ENCODE results near the gene PPEF1.

- TF ChIP-seq CTCF (IDR thresholded peaks at IDR 0.05) (no peak), POLR2A (IDR thresholded peaks at IDR 0.05) (no peak)
Measured at GRCh38 chrX:18702362-18703195, 4.9 kb upstream of the PPEF1 start.
